ENCODE data around the gene TFAM. TPM values are rescaled to one million over a fixed set of nuclear protein-coding genes. Genes with fewer than 3 reads are reported as not detected.
"Not testable (repeated sequence)": the region's sequence is repeated elsewhere in the genome, so short reads cannot be mapped to it uniquely, and the experiment has no call there.

TFAM gene
- total RNA-seq, 1 experiment from 2014 or later = 76.4 TPM

- Histone ChIP-seq H3K4me3 (ENCODE audit: low read length) (no peak overlapping the region), H3K9me2 (replicated peaks; ENCODE audit: insufficient read depth, low read length) (no peaks in the 10 kb centered on the region), H3K9me3 (ENCODE audit: low read length) (no peaks in the 10 kb centered on the region), H4K20me1 (ENCODE audit: insufficient read depth, low read depth, low read length) (no peaks in the 10 kb centered on the region), H3K9ac (ENCODE audit: low read length) (no peak overlapping the region), H3K27ac (ENCODE audit: low read length) (no peak overlapping the region), H3K4me2 (ENCODE audit: low read depth, low read length, poor library complexity, severe bottlenecking) (no peak overlapping the region), H3K79me2 (ENCODE audit: low read length) (no peaks in the 10 kb centered on the region), H2AFZ (ENCODE audit: low read length) (no peak overlapping the region), H3K27me3 (ENCODE audit: low read length) (no peaks in the 10 kb centered on the region), H3K4me1 (ENCODE audit: low read length) (no peaks in the 10 kb centered on the region), H3K36me3 (ENCODE audit: insufficient read depth, low read length) (no peaks in the 10 kb centered on the region)
- DNase-seq = no peak
Observed at GRCh38 chr10:58404001-58404400, 18.8 kb downstream of the TFAM start.

GRCh38 chr10:58409956-58410610 lies 24.9 kb downstream of the TFAM start:
- no peak overlapping the region for H3K27ac ChIP-seq (ENCODE audit: low read length)
- no peak overlapping the region for H3K9ac ChIP-seq (ENCODE audit: low read length)
- H3K27me3 ChIP-seq (ENCODE audit: low read length) = no peaks in the 10 kb centered on the region
- H3K9me3 ChIP-seq (ENCODE audit: low read length) = no peaks in the 10 kb centered on the region
- H4K20me1 ChIP-seq (ENCODE audit: insufficient read depth, low read depth, low read length) = no peaks in the 10 kb centered on the region
- H3K36me3 ChIP-seq (ENCODE audit: insufficient read depth, low read length) = no peaks in the 10 kb centered on the region
- DNase-seq = no peak
- H3K4me3 ChIP-seq (ENCODE audit: low read length) = no peak overlapping the region
- no peaks in the 10 kb centered on the region for H3K4me1 ChIP-seq (ENCODE audit: low read length)
- H3K79me2 ChIP-seq (ENCODE audit: low read length) = no peaks in the 10 kb centered on the region
- H3K9me2 ChIP-seq (replicated peaks; ENCODE audit: insufficient read depth, low read length) = no peaks in the 10 kb centered on the region
- H3K4me2 ChIP-seq (ENCODE audit: low read depth, low read length, poor library complexity, severe bottlenecking) = no peak overlapping the region
- no peak overlapping the region for H2AFZ ChIP-seq (ENCODE audit: low read length)

DNA sequence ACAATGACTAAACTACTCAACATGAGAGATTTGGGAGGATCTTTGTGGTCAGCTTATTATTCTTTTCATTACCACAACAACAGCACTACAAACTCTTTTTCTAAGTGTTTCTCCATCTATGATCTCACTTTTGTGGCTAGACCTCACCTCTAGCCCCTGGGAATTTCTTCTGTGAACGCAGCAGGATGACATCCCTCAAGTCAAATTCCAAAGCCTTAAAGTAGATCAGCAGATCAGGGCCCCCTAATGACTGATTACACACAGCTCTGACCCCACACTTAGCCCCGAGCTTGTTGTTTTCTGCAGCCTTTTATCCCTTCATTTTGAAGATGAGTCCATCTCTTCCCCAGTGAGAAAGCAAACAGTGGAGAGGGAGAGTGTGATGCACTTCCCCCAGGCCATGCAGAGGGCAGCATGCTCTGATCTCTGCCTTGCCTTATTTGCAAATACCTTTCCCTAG lies 27.3 kb downstream of the TFAM start:
- no peak overlapping the region for H3K9ac ChIP-seq (ENCODE audit: low read length)
- H3K4me1 ChIP-seq (ENCODE audit: low read length) = no peaks in the 10 kb centered on the region
- H3K9me2 ChIP-seq (replicated peaks; ENCODE audit: insufficient read depth, low read length) = no peaks in the 10 kb centered on the region
- no peak overlapping the region for H3K4me2 ChIP-seq (ENCODE audit: low read depth, low read length, poor library complexity, severe bottlenecking)
- no peak overlapping the region for H3K4me3 ChIP-seq (ENCODE audit: low read length)
- no peaks in the 10 kb centered on the region for H3K27me3 ChIP-seq (ENCODE audit: low read length)
- no peak for DNase-seq
- no peaks in the 10 kb centered on the region for H4K20me1 ChIP-seq (ENCODE audit: insufficient read depth, low read depth, low read length)
- H2AFZ ChIP-seq (ENCODE audit: low read length) = no peak overlapping the region
- no peaks in the 10 kb centered on the region for H3K9me3 ChIP-seq (ENCODE audit: low read length)
- no peaks in the 10 kb centered on the region for H3K36me3 ChIP-seq (ENCODE audit: insufficient read depth, low read length)
- no peak overlapping the region for H3K27ac ChIP-seq (ENCODE audit: low read length)
- H3K79me2 ChIP-seq (ENCODE audit: low read length) = no peaks in the 10 kb centered on the region

GRCh38 chr10:58414270-58415041 lies 29.2 kb downstream of the TFAM start:
- Histone ChIP-seq H3K79me2 (ENCODE audit: low read length) (no peaks in the 10 kb centered on the region), H3K9ac (ENCODE audit: low read length) (no peak overlapping the region), H3K9me3 (ENCODE audit: low read length) (no peaks in the 10 kb centered on the region), H3K9me2 (replicated peaks; ENCODE audit: insufficient read depth, low read length) (no peaks in the 10 kb centered on the region), H3K4me1 (ENCODE audit: low read length) (no peaks in the 10 kb centered on the region), H3K4me2 (ENCODE audit: low read depth, low read length, poor library complexity, severe bottlenecking) (no peak overlapping the region), H3K27ac (ENCODE audit: low read length) (no peak overlapping the region), H3K4me3 (ENCODE audit: low read length) (no peak overlapping the region), H2AFZ (ENCODE audit: low read length) (no peak overlapping the region), H3K27me3 (ENCODE audit: low read length) (no peaks in the 10 kb centered on the region), H4K20me1 (ENCODE audit: insufficient read depth, low read depth, low read length) (no peaks in the 10 kb centered on the region), H3K36me3 (ENCODE audit: insufficient read depth, low read length) (no peaks in the 10 kb centered on the region)
- DNase-seq = no peak

DNA sequence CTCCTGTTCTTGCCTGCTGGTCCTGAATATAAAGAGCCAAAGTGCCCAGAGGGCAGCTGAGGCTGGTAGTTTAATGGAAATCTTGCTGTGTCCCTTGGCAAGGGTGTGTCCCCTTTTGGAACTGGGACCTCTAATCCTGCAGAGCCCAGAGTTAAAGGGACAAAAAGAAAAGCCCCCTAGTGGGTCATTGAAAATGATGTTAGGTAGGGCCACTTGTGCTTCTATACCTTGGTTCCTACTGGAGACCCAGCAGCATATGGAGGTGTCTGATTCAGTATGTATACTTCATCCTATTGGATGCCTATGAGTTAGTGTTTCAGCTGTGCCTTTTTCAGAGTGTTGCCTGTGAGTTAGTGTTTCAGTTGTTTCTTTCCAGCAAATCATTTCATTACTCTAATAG lies 30.5 kb downstream of the TFAM start:
- Histone ChIP-seq H3K27me3 (ENCODE audit: low read length) (no peaks in the 10 kb centered on the region), H3K36me3 (ENCODE audit: insufficient read depth, low read length) (no peaks in the 10 kb centered on the region), H3K4me1 (ENCODE audit: low read length) (no peaks in the 10 kb centered on the region), H2AFZ (ENCODE audit: low read length) (no peak overlapping the region), H3K9me2 (replicated peaks; ENCODE audit: insufficient read depth, low read length) (no peaks in the 10 kb centered on the region), H3K4me2 (ENCODE audit: low read depth, low read length, poor library complexity, severe bottlenecking) (no peak overlapping the region), H3K4me3 (ENCODE audit: low read length) (no peak overlapping the region), H3K9me3 (ENCODE audit: low read length) (no peaks in the 10 kb centered on the region), H4K20me1 (ENCODE audit: insufficient read depth, low read depth, low read length) (no peaks in the 10 kb centered on the region), H3K9ac (ENCODE audit: low read length) (no peak overlapping the region), H3K79me2 (ENCODE audit: low read length) (no peaks in the 10 kb centered on the region), H3K27ac (ENCODE audit: low read length) (no peak overlapping the region)
- no peak for DNase-seq

GRCh38 chr10:58417902-58418301 lies 32.7 kb downstream of the TFAM start:
- DNase-seq; H3K27me3 ChIP-seq (ENCODE audit: low read length); H3K4me3 ChIP-seq (ENCODE audit: low read length); H3K9me3 ChIP-seq (ENCODE audit: low read length); H3K27ac ChIP-seq (ENCODE audit: low read length); H3K4me1 ChIP-seq (ENCODE audit: low read length); H2AFZ ChIP-seq (ENCODE audit: low read length); H3K9ac ChIP-seq (ENCODE audit: low read length); H3K4me2 ChIP-seq (ENCODE audit: low read depth, low read length, poor library complexity, severe bottlenecking); H3K79me2 ChIP-seq (ENCODE audit: low read length); H4K20me1 ChIP-seq (ENCODE audit: insufficient read depth, low read depth, low read length); H3K9me2 ChIP-seq (replicated peaks; ENCODE audit: insufficient read depth, low read length); H3K36me3 ChIP-seq (ENCODE audit: insufficient read depth, low read length): not testable (repeated sequence)

GRCh38 chr10:58424176-58424575 lies 39.0 kb downstream of the TFAM start:
- no peaks in the 10 kb centered on the region for H3K36me3 ChIP-seq (ENCODE audit: insufficient read depth, low read length)
- H2AFZ ChIP-seq (ENCODE audit: low read length) = no peak overlapping the region
- H3K4me1 ChIP-seq (ENCODE audit: low read length) = no peaks in the 10 kb centered on the region
- no peak overlapping the region for H3K27ac ChIP-seq (ENCODE audit: low read length)
- DNase-seq = no peak
- no peak overlapping the region for H3K4me2 ChIP-seq (ENCODE audit: low read depth, low read length, poor library complexity, severe bottlenecking)
- H3K9me2 ChIP-seq (replicated peaks; ENCODE audit: insufficient read depth, low read length) = no peaks in the 10 kb centered on the region
- no peaks in the 10 kb centered on the region for H3K9me3 ChIP-seq (ENCODE audit: low read length)
- H3K9ac ChIP-seq (ENCODE audit: low read length) = no peak overlapping the region
- no peaks in the 10 kb centered on the region for H3K79me2 ChIP-seq (ENCODE audit: low read length)
- H3K4me3 ChIP-seq (ENCODE audit: low read length) = no peak overlapping the region
- H3K27me3 ChIP-seq (ENCODE audit: low read length) = no peaks in the 10 kb centered on the region
- H4K20me1 ChIP-seq (ENCODE audit: insufficient read depth, low read depth, low read length) = no peaks in the 10 kb centered on the region

GRCh38 chr10:58428436-58428835 lies 43.2 kb downstream of the TFAM start:
- H3K27ac ChIP-seq (ENCODE audit: low read length); H3K9me2 ChIP-seq (replicated peaks; ENCODE audit: insufficient read depth, low read length); H3K27me3 ChIP-seq (ENCODE audit: low read length); H3K4me1 ChIP-seq (ENCODE audit: low read length); H4K20me1 ChIP-seq (ENCODE audit: insufficient read depth, low read depth, low read length); H3K4me3 ChIP-seq (ENCODE audit: low read length); H3K4me2 ChIP-seq (ENCODE audit: low read depth, low read length, poor library complexity, severe bottlenecking); H3K9ac ChIP-seq (ENCODE audit: low read length); H3K9me3 ChIP-seq (ENCODE audit: low read length); H2AFZ ChIP-seq (ENCODE audit: low read length); H3K36me3 ChIP-seq (ENCODE audit: insufficient read depth, low read length); H3K79me2 ChIP-seq (ENCODE audit: low read length); DNase-seq: not testable (repeated sequence)

Data from Karpas-422 (cell line).